Suprapubic skin (tissue), 4 donors: ENCODE data around the gene CCNL2.
"Not testable (repeated sequence)": the region's sequence is repeated elsewhere in the genome, so short reads cannot be mapped to it uniquely, and the experiment has no call there.

Experiments used
- CTCF ChIP-seq, 2 donors: fragments of 200-600 bp in 1 of 2; fragments of 450-650 bp in 1 of 2; sonication (generic) in 1 of 2; IDR thresholded peaks; one replicate each; pipeline ENCODE4 v1.5.1; 2016 to 2019; ENCODE audit warnings: antibody characterized with exemption in 2 of 2, mild to moderate bottlenecking in 1 of 2, moderate library complexity in 1 of 2
- POLR2A ChIP-seq, 2 donors: fragments of 450-650 bp; IDR thresholded peaks; one replicate each; pipeline ENCODE4 v1.6.1; 2017; ENCODE audit warnings: antibody characterized with exemption in 2 of 2, mild to moderate bottlenecking in 2 of 2, moderate library complexity in 2 of 2
- POLR2AphosphoS5 ChIP-seq, 3 donors: sonication (generic); formaldehyde crosslinking; IDR thresholded peaks; one replicate each; pipeline ENCODE4 v1.6.1; 2017; ENCODE audit warnings: antibody characterized with exemption in 3 of 3

GRCh38 chr1:1410238-1410637, 11.1 kb upstream of the CCNL2 start:
- not testable (repeated sequence) for TF ChIP-seq CTCF, POLR2AphosphoS5, POLR2A (IDR thresholded peaks at IDR 0.05)
